ENCODE results near the gene HOXC11.

HOXC11 gene

DNA sequence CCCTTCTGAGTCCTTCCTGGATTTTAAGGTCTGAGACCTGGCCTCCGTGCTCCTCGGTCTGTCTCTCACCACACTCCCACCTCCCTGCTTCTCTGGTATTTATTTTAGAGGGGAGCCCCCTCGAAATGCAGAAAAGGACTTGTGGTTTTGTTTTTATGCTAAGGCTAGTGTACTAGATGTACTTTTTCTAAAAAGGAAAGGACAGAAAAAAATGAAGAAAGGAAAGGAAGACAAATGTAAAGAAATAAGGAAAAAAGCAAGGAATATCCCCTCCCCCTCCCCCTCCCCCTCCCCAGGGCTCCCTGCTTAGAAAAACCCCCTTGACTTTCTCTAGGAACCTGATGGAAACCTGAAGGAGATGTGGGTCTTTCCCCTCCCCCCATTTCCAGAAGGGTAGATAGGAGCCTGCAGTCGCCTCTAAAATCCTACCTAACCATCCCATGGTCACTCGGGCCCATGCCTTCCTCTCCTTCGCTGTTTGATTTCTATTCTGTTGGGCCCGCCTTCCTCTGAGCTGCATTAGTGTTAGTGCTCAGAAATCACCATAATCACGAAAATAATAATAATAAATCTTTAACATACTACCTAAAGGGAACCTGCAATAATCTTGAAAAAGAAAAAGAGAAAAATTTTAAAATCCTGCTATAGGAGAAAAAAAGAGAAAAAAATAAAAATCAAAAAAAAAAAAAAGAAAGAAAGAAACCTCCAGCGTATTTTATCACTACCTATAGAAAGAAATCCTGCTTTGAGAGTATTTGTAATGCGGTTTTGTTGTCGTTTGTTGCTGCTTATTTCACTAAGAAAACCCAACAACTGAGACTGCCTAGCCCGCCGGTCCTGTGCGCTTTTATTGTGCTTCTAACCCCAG lies 39.0 kb downstream of the HOXC11 start:
- DNase-seq = no peak

DNA sequence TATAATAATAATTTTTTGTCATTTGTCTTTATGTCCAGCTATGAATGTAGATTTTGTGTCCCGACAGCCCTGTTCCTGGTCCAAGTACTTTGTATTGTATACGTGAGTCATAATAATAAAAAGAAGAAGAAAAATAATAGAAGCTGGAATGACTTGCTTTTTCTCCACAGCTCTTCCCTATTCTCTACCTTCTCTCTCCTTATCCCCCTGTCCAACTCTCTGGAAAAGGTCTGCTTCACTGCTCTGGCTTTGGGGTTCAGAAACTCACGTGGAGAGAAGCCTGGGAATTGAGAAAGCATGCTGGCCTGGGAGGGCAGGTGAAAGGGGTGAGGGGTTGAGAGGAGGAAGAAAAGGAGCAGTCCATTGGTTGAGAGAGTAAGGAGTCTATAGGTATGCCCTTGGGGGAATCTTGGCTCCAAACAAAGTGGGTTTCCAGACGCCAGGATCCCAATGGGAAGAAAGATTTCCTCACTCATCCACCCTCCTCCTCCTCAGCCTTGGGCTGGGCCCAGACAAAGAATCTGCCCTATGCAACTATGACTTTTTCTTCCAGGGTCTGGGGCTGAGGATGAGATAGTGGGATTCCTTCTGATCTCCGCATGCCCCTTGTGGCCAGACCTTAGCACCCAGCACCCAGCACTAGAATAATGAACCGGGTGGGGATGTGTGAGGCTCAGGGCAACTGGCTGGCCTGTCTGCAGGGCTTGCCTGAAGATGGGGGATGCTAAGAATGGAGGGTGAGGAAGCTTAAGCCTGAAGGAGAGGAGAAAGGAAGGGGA lies 39.9 kb downstream of the HOXC11 start:
- no peak for DNase-seq

DNA sequence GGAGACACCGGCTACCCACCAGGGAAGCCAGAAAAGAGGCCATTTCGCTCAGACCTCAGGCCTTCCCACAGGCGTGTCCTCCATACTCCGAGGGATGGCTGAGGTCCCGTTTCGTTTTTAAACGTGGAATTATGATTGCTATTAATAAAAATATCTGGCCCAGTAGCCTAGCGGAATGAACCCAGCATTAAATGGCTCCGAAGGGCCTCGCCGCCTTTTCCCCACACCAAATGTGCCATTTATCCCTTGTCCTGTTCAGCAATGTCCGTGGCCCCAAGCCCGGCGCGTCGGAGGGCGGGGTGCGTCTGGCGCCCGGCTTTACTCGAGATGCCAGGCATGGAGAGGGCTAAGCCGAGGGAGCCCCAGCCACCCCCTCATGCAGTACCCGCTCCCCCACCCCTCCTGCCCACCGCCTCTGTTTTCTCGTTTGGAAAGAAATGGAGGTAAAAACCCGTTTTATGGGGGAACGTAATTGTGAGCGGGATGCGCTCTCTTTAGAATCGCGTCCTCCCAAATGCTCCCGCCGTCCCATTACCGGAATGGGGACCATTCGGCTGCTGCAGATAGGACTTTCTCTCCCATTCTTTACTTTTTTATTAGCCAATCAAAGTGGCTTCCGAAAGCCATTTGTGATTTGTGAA lies 41.6 kb downstream of the HOXC11 start:
- DNase-seq = no peak

- DNase-seq = no peak
Observed at GRCh38 chr12:54015018-54015931, 42.3 kb downstream of the HOXC11 start.

GRCh38 chr12:54016051-54016450 lies 43.1 kb downstream of the HOXC11 start:
- no peak for DNase-seq

GRCh38 chr12:54016478-54016964 lies 43.6 kb downstream of the HOXC11 start:
- no peak for DNase-seq

- DNase-seq = no peak
Observed at GRCh38 chr12:54017027-54017788, 44.3 kb downstream of the HOXC11 start.

GRCh38 chr12:54017878-54018467 lies 45.0 kb downstream of the HOXC11 start:
- DNase-seq = peak in 3 of 4 experiments; percentile 32 to 45 (median 38)

DNA sequence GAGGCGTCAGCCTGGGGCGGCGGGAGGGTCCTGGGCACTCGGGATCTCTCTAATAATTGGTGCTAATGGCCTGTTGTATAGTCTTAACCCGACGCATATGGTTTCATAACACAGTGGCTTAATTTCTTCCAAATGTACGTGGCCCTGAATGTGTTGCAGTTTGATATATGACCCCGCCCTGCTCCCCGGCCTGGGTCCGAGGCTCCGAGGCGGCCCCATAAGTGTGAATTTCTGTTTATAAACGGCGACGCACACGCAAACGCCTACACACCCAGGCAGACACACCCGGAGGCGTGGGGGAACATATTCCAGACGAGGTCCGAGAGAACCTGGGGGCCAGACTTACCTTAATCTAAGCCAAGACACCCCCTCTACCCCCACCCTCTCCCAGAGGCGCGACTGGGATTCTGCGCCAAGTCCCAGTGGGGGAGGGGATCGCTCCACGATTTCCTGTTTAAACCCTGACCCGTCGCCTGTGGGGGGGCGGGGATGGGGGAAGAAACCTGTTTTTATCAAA lies 45.6 kb downstream of the HOXC11 start:
- no peak for DNase-seq

- DNase-seq = no peak
Observed at GRCh38 chr12:54019091-54019811, 46.3 kb downstream of the HOXC11 start.

GRCh38 chr12:54019924-54020590 lies 47.1 kb downstream of the HOXC11 start:
- DNase-seq = no peak

- DNase-seq = no peak
Observed at GRCh38 chr12:54020591-54021405, 47.9 kb downstream of the HOXC11 start.

DNA sequence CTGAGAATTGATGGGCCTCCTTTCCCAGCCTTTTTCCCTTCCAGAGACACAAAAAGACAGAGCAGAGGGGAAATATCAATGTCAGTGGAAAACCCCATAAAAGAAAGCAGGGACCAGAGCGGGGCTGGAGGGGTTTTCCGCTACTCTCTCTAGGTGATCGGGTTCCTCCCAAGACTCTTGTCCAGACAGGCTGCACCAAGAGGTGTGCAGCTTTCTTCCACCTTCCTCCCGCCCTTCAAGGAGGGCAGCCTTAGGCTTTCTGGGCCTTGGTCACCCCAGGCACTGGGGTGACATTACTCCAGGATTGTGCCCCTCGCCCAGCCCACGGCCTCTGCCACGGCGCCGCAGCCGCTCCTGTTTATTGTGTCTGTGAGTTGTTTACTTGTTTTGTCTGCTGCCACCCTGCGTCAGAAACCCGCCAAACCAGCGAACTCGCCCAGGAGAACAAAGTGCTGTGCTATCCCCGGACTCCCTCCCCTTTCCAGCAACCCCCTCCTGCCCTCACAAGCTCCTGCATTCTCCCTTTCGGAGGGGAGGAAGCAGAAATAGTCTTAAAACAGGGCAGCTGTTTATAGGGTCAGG lies 48.6 kb downstream of the HOXC11 start:
- no peak for DNase-seq

DNA sequence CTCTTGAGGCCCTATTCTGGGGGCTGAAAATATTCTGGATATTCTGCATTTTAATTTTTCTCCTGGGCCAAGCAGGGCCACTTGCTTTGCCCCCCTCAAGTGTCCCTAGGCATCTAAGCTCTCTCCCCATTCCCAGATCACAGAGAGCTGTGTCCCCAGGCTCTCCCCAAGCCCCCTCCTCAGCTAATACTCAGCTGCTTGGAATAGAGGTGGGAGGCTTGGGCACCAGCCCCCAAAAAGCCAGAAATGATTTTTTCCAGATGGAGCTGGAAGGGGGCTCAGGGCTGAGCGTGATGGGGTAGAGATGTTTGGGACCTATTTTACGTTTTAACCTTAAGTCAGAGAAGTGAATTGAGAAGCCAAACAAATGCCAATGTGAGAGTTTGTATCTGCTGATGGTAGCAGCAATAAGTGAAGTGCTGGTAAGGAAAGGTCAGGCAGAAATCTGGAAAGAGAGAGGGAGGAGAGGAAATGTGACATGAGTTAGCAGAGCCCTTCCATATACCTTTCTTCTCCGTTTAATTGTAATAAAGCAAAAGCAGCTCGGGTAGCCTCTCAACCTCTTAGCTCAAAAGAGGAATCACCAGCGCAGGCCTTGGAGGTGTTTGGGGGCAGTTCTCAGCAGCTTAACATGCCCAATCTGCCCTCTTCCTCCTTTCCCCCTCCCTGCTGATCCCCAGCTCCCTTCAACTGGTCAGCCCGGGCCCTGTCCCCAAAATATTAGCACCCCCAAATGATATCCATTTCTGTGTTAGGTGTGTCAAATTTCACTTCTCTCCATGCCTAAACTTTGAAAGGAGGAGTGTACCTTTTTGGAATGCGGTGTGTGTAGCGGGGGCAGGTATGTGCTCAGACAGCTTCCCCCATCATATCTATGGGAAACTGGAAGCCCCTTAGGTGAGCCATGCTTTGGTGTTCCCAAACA lies 50.3 kb downstream of the HOXC11 start:
- DNase-seq = no peak

GRCh38 chr12:54024127-54024526 lies 51.2 kb downstream of the HOXC11 start:
- DNase-seq = no peak

GRCh38 chr12:54024581-54025305 lies 51.8 kb downstream of the HOXC11 start:
- no peak for DNase-seq
